GM19438 (cell line): Measurements from ENCODE around the gene CYP2W1.
"Not testable (repeated sequence)": the region's sequence is repeated elsewhere in the genome, so short reads cannot be mapped to it uniquely, and the experiment has no call there.

Experiments used
- ATAC-seq: cut with Tn5 transposase; IDR thresholded peaks from one replicate; pipeline ENCODE4 v1.9.1; 2021; ENCODE audit warnings: low read depth; ENCODE audit not compliant: unreplicated experiment

Gene CYP2W1

GRCh38 chr7:1024876-1025742, 42.1 kb downstream of the CYP2W1 start:
- no peak for ATAC-seq

DNA sequence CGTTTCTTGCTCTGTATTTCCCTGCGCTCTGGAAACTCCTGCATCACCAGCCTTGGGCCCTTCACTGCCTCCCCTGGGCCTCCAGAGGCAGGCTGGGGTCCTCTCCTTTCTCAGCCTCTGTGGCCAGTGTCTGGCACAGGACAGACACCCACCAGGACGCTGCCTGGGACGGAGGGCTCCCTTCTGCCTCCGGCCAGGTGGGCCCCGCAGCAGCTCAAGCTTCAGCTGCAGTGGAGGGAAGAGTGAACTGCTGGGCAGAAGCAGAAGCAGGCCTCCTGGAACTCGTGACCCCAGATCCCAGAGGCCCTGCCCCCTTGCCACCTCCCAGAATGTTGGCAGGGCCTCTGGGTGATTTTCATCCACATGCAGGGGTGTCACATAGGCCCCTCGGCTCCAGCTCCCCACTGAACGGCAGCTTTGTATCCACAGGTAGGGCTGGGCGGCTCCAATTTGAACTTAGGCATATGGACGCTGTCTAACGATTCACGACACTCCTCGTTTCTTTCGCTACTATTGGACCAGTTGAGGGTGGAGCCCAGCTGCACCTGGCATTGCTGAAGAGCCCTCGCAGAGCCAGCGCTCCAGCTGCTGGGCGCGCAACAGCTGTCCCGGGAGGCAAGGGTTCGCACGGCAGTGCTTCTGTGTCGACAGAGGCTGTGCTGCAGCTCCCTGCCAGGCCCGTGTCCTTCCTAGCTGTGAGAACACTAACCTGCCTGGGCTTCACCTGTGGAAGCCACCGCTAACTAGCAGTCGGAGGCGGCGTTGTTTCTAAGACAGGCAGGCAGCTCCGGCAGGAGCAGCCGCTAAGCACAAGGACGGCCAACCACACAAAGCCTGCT, 43.0 kb downstream of the CYP2W1 start:
- ATAC-seq, result no peak

GRCh38 chr7:1026721-1027161, 43.8 kb downstream of the CYP2W1 start:
- ATAC-seq, result no peak

- no peak for ATAC-seq
Observed at GRCh38 chr7:1027242-1028043, 44.5 kb downstream of the CYP2W1 start.

DNA sequence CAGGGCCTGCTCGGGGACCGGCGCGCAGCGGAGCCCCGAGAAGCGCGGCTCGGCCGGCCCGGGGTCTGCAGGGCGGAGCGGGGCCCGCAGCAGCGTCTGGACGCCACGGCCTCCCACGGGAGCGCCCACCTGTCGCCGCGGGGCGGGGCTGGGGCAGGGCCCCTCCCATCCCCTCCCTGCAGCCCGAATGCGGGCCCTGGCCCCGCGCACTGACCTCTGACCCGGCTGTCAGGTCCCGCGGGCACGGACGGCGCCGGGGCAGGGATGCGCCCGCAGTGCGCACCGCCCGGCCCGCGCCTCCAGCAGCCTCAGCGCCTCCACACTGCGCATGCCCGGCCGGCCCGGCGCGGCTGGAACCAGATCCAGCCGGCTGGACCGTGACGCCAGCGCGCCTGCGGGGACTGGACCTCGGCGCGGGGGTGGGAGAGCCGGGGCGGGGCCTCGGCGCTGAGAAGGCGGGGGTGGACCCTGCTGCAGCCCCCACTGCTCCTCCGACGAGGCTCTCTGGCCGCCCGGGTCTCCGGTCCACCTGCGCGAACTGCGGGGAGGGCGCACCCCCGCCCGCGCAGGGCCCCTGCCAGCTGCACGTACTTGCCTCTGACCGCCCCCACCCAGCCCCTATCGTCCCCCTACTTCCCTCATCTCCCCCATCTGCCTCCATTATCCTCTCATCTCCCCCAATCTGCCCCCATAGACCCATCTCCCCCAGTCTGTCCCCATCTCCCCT, 45.2 kb downstream of the CYP2W1 start:
- ATAC-seq, result peak; percentile 39

DNA sequence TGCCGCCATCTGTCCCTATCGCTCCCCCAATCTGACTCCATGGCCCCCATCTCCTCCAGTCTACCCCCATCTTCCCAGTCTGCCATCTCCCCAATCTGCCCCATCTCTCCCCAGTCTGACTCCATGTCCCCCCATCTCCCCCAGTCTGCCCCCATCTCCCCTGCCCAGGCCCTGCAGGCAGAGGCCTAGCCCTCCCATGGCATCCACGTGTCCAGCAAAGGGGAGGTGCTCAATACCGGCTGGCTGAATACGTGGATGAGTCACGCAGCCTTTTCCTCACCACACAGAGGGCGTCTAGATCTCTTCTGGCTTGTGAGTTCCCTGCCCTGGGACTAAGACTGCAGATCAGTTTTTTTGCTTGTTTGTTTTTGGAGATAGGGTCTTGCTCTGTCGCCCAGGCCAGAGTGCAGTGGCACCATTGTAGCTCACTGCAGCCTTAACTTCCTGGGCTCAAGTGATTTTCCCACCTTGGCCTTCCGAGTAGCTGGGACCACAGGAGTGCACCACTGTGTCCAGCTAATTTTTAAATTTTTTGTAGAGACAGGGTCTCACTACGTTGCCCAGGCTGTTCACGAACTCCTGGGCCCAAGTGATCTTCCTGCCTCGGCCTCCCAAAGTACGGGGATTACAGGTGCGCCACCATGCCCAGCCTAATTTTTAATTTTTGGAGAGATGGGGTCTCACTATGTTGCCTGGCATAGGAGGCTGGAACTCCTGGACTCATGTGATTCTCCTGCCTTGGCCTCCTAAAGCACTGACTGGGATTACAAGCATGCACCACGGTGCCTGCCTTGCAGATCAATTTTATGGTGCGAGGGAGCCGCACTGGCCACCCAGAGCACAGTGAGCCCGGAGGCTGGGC, 46.0 kb downstream of the CYP2W1 start:
- no peak for ATAC-seq

DNA sequence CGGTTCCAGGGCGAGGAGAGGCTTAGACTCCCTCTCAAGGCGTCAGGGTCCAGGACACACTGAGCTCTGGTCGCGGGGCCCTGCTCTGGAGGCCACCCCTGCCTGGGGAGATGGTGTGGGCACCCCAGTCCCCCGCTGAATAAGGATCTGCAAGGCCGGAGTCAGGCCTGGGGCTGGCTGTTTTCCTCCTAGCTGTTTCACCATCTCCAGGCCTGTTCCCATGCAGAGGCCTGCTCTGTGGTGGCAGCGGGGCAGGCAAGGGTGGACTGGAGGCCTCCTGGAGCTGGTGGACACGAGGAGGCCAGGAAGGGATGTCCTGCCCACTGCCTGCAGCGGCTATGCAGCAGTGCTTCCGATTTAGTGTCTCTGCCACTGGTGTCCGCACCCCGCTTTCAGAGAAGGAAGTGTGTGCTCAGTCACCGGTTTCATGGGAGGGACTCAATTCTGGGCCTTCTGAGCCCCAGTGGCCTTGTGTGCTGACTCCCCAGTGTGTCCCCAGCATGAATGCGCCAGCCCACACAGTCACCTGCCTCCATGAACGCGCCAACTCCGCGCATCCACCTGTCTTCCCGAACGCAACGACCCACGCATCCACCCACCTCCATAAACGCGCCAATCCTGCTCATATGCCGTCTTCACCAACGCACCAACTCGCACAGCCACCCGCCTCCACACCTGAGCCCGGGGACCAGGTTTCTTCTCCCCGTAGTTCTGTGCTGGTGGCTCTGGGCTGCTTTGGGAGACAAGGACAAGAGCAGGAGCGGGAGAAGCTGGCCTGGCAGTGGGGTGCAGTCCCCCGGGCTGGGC, 46.9 kb downstream of the CYP2W1 start:
- no peak for ATAC-seq

DNA sequence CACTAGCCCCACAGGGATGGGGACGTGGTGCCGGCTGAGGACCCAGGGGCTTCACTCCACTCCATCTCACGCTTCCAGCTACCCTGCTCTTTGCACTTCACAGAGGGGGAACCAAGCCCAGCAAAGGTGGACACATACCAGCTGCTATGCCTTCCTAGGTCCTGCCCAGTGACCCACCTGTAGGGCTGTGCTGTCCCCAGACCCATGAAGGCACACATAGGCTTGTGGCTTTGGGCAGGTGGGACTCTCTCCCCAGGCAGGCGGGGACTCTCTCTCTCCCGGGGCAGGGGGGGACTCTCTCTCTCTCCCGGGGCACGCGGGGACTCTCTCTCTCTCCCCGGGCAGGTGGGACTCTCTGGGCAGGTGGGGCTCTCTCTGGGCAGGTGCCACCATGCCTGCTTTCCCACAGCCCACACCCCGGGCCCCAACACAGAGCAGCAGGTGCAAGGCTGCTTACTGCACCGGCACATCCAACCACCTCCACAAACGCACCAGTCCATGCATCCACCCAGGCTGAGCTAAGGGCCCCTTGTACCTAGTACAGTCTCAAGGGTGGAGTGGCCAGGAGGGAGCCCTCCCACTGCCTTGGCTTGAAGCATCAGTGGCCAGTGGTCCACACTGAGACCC, 47.6 kb downstream of the CYP2W1 start:
- ATAC-seq, result no peak

DNA sequence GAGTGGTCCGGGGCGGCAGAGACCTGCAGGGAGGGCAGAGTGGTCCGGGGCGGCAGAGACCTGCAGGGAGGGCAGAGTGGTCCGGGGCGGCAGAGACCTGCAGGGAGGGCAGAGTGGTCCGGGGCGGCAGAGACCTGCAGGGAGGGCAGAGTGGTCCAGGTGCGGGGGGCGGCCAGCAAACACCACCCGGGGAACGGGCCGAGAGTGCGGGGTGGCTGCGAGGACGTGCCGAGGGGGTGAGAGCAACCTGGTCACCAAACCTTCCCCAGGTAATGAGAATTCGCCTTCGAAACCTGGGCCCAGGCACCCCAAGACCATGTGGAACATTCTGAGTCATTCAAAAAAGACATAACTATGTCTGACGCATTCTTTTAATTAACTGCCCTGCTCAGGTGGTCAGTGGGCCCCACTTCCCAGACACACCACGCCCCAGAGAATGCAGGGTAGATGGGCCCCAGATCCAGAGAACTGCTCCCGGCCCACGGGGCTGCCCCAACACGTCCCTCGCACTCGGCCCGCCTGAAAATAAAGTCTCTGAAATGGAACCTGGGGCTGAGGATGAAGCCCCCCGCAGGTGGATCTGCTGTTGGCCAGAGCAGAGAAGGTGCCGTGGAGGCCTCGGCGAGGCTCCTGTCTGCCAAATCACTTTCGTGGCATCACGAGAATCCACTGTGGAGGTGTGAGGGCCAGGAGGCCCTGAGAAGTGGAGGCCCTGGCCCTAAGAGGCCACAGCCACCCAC, 48.9 kb downstream of the CYP2W1 start:
- no peak for ATAC-seq

GRCh38 chr7:1032536-1033181, 49.7 kb downstream of the CYP2W1 start:
- no peak for ATAC-seq

DNA sequence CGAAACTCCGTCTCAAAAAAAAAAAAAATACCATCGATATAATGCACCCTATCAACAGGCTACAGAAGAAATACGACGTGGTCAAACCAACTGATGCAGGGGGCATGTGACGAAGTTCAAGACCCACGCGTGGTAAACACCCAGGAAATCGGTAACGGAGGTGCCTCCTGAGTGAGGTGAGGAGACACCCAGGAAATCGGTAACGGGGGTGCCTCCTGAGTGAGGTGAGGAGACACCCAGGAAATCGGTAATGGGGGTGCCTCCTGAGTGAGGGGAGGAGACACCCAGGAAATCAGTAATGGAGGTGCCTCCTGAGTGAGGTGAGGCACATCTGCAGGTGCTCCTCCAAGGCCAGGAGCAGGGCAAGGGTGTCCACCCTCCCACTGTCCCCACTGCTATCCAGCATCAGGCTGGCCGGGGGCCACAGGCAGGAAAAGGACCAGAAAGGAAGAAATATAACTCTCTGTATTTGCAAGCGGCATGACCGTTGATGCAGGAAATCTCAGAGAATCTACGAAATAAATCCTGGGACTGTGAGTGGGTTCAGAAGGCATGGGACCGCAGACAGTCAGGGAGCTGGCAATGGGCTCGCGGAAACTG, 50.7 kb downstream of the CYP2W1 start:
- ATAC-seq, result no peak

DNA sequence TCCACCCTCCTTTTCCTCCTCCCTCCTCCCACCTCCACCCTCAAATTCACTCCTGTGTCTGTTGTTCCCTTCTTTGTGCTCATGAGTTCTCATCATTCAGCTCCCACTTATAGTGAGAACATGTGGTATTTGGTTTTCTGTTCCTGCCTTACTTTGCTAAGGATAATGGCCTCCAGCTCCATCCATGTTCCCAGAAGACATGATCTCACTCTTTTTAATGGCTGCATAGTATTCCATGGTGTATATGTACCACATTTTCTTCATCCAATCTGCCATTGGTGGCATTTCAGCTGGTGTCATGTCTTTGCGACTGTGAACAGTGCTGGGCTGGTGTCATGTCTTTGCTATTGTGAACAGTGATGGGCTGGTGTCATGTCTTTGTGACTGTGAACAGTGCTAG, 51.8 kb downstream of the CYP2W1 start:
- not testable (repeated sequence) for ATAC-seq

GRCh38 chr7:1036164-1036928, 53.4 kb downstream of the CYP2W1 start:
- ATAC-seq, result not testable (repeated sequence)
